ENCODE data around the gene SPATA6L. TPM values are rescaled to one million over a fixed set of nuclear protein-coding genes. Genes with fewer than 3 reads are reported as not detected.

The SPATA6L gene
- total and polyA plus RNA-seq, 8 donors, result 3.2 to 10.1 (median 8.4) TPM

- no peak for TF ChIP-seq CTCF (IDR thresholded peaks at IDR 0.05)
- H3K4me1 ChIP-seq, result peaks cover 5 to 10% of the 10 kb centered on the region in 2 donors
- H3K36me3 ChIP-seq, result no peaks in the 10 kb centered on the region
- H3K4me3 ChIP-seq, result no peak overlapping the region
- no peaks in the 10 kb centered on the region for H3K27me3 ChIP-seq
- no peak for ATAC-seq
- no peak overlapping the region for H3K27ac ChIP-seq
- no peaks in the 10 kb centered on the region for H3K9me3 ChIP-seq
- DNase-seq, result no peak
- intact Hi-C loops (cut with DNase I), result no loop called here
These were observed 73.4 kb downstream of the SPATA6L start for GRCh38 chr9:4592886-4593285.

DNA sequence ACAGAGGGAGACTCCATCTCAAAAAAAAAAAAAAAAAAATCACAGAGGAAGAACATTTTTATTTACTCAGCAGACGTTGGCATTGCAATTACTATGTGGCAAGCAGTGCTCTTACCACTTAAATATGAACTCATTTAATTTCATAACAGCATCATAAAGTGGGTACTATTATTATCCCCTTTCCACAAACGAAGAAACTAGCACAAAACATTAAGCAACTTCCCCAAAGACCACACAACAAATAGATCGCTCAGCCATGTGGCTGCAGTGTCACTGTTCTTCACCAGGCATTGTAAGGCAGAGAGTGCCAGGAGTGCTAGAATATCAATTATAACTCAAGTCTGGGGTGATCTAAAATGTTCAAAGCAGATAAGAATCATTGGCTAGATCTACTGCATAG, 74.0 kb downstream of the SPATA6L start:
- H3K4me1 ChIP-seq, result peaks cover 5 to 10% of the 10 kb centered on the region in 2 donors
- H3K4me3 ChIP-seq, result no peak overlapping the region
- intact Hi-C loops (cut with DNase I), result no loop called here
- H3K36me3 ChIP-seq, result no peaks in the 10 kb centered on the region
- no peaks in the 10 kb centered on the region for H3K9me3 ChIP-seq
- no peak for TF ChIP-seq CTCF (IDR thresholded peaks at IDR 0.05)
- H3K27me3 ChIP-seq, result no peaks in the 10 kb centered on the region
- DNase-seq (no peak), ATAC-seq (no peak)
- H3K27ac ChIP-seq, result no peak overlapping the region

DNA sequence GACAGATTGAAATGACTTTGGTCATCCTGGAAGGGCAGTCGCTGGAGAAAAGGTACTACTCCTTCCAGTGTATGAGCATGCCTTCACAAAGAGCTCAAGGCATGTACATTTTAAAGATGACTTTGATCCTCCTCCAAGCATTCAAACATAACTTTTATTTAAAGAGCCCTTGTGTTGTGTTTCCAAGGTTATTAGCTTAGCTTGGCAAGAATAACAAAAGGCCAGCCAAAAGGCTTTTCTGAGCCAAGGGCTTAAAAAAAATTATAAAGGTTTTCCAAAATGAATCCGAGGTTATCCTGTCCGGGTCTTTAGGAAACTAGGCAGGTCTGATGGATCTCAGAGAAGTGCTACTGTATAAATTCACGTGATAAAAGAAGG, 75.2 kb downstream of the SPATA6L start:
- H3K4me3 ChIP-seq, result no peak overlapping the region
- peak in 1 of 4 donors; percentile 57 for DNase-seq
- no peaks in the 10 kb centered on the region for H3K36me3 ChIP-seq
- H3K27ac ChIP-seq, result no peak overlapping the region
- H3K9me3 ChIP-seq, result no peaks in the 10 kb centered on the region
- H3K27me3 ChIP-seq, result no peaks in the 10 kb centered on the region
- TF ChIP-seq CTCF (IDR thresholded peaks at IDR 0.05), result no peak
- peak; percentile 74 for ATAC-seq
- H3K4me1 ChIP-seq, result peaks cover 5 to 6% of the 10 kb centered on the region in 2 donors
- intact Hi-C loops (cut with DNase I), result no loop called here

DNA sequence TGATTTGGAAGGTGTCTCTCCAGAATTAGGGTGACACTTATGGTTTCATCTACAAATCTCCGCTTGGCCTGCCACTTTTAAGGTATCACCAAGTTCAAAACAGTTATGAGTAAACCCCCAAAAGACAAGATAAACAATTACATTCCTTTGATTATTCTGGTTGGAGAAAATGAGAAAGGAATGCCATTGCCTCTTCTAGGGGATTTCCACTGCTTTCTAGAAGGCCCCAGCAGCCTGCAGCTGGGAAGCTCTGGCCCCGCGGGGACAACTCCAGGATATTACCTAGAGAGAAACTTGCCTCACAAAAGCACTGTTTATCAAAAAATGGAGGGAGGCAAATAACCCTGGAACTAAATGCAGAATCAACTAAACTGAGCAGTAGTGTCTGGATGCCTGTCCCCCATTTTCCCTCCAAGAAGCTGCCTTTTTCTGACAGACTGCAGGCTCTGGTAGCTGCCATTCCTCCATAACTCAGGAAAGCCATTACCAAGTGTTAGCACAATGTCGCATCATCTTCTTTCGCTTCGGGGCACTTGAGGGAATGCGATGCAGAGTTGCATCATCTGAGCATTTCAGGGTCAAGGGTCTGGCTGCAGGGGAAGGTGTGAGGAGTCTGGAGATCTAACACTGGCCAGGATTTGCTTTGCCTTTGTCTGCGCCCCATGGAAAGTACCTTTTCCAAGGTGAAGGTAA, 75.7 kb downstream of the SPATA6L start:
- H3K27ac ChIP-seq, result no peak overlapping the region
- H3K9me3 ChIP-seq, result no peaks in the 10 kb centered on the region
- ATAC-seq (peak; percentile 61), DNase-seq (peak in 1 of 4 donors; percentile 33)
- intact Hi-C loops (cut with DNase I), result no loop called here
- no peaks in the 10 kb centered on the region for H3K27me3 ChIP-seq
- H3K36me3 ChIP-seq, result no peaks in the 10 kb centered on the region
- no peak for TF ChIP-seq CTCF (IDR thresholded peaks at IDR 0.05)
- H3K4me3 ChIP-seq, result no peak overlapping the region
- H3K4me1 ChIP-seq, result peaks cover 5 to 6% of the 10 kb centered on the region in 2 donors

DNA sequence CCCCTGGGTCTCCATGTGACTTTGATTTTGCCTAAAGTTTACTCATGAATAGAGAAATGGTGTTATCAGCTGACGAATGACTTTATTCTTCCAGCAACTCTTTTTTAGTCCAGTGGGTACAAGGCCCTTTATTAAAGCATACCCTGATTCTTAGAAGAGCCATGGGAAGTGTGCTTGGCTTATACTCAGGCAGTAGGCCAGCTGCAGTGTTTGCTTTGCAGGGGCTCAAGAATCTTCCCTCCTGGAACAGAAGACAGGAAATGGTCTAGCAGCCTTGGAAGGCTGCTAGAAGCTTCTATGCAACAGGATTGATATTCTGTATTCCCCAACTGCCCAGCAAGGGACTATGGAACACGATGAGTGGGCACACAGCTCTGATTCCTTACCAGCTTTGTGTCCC, 77.6 kb downstream of the SPATA6L start:
- Histone ChIP-seq H3K4me3 (no peak overlapping the region), H3K27ac (no peak overlapping the region), H3K9me3 (no peaks in the 10 kb centered on the region), H3K4me1 (peaks cover 5 to 6% of the 10 kb centered on the region in 2 donors), H3K36me3 (peaks cover 0 to 5% of the 10 kb centered on the region in 2 donors), H3K27me3 (no peaks in the 10 kb centered on the region)
- ATAC-seq, result peak; percentile 24
- TF ChIP-seq CTCF (IDR thresholded peaks at IDR 0.05), result no peak
- no peak for DNase-seq
- intact Hi-C loops (cut with DNase I), result no loop called here
